Ovary (tissue), 3 donors: Measurements from ENCODE around the gene SLC38A9.

Experiments used
- CTCF ChIP-seq, 3 donors: fragments of 450-650 bp in 2 of 3; fragments of 200-600 bp in 1 of 3; IDR thresholded peaks; one replicate each; pipeline versions ENCODE4 v1.5.1 to v1.8.0; 2016 to 2022; ENCODE audit warnings: antibody characterized with exemption in 3 of 3, mild to moderate bottlenecking in 1 of 3
- EP300 ChIP-seq: sonication (generic); formaldehyde crosslinking; IDR thresholded peaks from one replicate; pipeline ENCODE4 v1.6.1; 2017; ENCODE audit warnings: antibody characterized with exemption
- POLR2A ChIP-seq: fragments of 450-650 bp; IDR thresholded peaks from one replicate; pipeline ENCODE4 v1.6.1; 2017; ENCODE audit warnings: antibody characterized with exemption, mild to moderate bottlenecking, moderate library complexity
- donor health status: DM: no; HTN: no; CAD: no.

DNA sequence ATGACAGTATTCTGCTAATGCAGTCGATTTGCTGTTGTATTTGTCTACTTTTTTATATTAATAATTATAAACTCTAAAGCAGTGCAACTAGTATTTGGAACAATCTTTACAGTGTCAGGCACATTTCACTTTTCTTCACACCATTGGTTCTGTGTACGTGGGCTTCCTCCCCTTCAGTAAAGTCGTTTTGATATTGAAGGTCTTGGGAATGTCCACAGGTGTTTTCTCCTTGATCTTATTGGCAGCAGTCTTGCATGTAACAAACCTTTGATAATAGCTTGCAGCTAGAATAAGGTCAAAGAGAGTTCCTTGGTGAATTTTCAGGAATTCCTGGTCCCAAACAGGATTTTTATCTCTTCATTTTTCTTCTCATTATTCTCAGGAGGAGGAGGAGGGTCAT lies 37.9 kb upstream of the SLC38A9 start:
- TF ChIP-seq POLR2A (no peak), CTCF (IDR thresholded peaks at IDR 0.05) (no peak), EP300 (no peak)
